ENCODE results near the gene PCDHGB4.

PCDHGB4 gene

GRCh38 chr5:141427783-141428426 lies 40.4 kb downstream of the PCDHGB4 start:
- TF ChIP-seq ESRRG (CRISPR knock-in tag; IDR thresholded peaks at IDR 0.05) (no peak), ZNF8 (CRISPR knock-in tag; IDR thresholded peaks at IDR 0.05) (no peak), ZC3H10 (CRISPR knock-in tag; IDR thresholded peaks at IDR 0.05) (no peak), POU6F1 (CRISPR knock-in tag; IDR thresholded peaks at IDR 0.05; ENCODE audit: borderline replicate concordance, low read depth) (no peak), SNAI2 (CRISPR knock-in tag; IDR thresholded peaks at IDR 0.05) (no peak), ZFP3 (CRISPR knock-in tag; IDR thresholded peaks at IDR 0.05) (no peak), ISL1 (CRISPR knock-in tag; IDR thresholded peaks at IDR 0.05) (no peak), TOX (CRISPR knock-in tag; IDR thresholded peaks at IDR 0.05; ENCODE audit: borderline replicate concordance) (no peak), ZNF565 (CRISPR knock-in tag; conservative IDR thresholded peaks at IDR 0.05; ENCODE audit: low read depth) (no peak), ARNTL (CRISPR knock-in tag; IDR thresholded peaks at IDR 0.05; ENCODE audit: borderline replicate concordance, low read depth) (no peak), CSDC2 (CRISPR knock-in tag; IDR thresholded peaks at IDR 0.05) (no peak), OSR1 (CRISPR knock-in tag; IDR thresholded peaks at IDR 0.05) (no peak), RARB (CRISPR knock-in tag; IDR thresholded peaks at IDR 0.05) (no peak), PATZ1 (CRISPR knock-in tag; IDR thresholded peaks at IDR 0.05; ENCODE audit: borderline replicate concordance) (no peak), GLIS3 (CRISPR knock-in tag; IDR thresholded peaks at IDR 0.05) (no peak), BACH2 (CRISPR knock-in tag; IDR thresholded peaks at IDR 0.05; ENCODE audit: borderline replicate concordance) (no peak)
- TF ChIP-seq, protein P1, sequence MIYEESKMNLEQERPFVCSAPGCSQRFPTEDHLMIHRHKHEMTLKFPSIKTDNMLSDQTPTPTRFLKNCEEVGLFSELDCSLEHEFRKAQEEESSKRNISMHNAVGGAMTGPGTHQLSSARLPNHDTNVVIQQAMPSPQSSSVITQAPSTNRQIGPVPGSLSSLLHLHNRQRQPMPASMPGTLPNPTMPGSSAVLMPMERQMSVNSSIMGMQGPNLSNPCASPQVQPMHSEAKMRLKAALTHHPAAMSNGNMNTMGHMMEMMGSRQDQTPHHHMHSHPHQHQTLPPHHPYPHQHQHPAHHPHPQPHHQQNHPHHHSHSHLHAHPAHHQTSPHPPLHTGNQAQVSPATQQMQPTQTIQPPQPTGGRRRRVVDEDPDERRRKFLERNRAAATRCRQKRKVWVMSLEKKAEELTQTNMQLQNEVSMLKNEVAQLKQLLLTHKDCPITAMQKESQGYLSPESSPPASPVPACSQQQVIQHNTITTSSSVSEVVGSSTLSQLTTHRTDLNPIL (CRISPR knock-in tag; IDR thresholded peaks at IDR 0.05; ENCODE audit: low read depth): no peak
- no peak for ATAC-seq

DNA sequence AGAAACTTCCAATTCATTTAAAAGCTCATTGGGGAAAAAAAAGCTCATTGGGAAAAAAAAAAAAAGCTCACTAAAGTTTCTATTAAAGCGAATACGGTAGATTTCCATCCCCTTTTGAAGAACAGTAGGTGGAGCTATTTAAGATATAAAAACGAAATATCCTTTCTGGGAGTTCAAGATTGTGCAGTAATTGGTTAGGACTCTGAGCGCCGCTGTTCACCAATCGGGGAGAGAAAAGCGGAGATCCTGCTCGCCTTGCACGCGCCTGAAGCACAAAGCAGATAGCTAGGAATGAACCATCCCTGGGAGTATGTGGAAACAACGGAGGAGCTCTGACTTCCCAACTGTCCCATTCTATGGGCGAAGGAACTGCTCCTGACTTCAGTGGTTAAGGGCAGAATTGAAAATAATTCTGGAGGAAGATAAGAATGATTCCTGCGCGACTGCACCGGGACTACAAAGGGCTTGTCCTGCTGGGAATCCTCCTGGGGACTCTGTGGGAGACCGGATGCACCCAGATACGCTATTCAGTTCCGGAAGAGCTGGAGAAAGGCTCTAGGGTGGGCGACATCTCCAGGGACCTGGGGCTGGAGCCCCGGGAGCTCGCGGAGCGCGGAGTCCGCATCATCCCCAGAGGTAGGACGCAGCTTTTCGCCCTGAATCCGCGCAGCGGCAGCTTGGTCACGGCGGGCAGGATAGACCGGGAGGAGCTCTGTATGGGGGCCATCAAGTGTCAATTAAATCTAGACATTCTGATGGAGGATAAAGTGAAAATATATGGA lies 43.0 kb downstream of the PCDHGB4 start, which contains the start of gene PCDHGA12:
Gene PCDHGA12, plus strand, starts transcription at position 176 of the 782 bp plus-strand sequence. Its CDS starts 253 bp downstream, at position 429.
- no peak for ATAC-seq
- TF ChIP-seq ZFP30 (CRISPR knock-in tag; IDR thresholded peaks at IDR 0.05): no peak
- no peak for TF ChIP-seq ESRRG (CRISPR knock-in tag; IDR thresholded peaks at IDR 0.05)
- TF ChIP-seq ZC3H10 (CRISPR knock-in tag; IDR thresholded peaks at IDR 0.05): no peak
- no peak for TF ChIP-seq PPARA (CRISPR knock-in tag; IDR thresholded peaks at IDR 0.05; ENCODE audit: borderline replicate concordance)
- no peak for TF ChIP-seq POU6F1 (CRISPR knock-in tag; IDR thresholded peaks at IDR 0.05; ENCODE audit: borderline replicate concordance, low read depth)
- no peak for TF ChIP-seq GLIS3 (CRISPR knock-in tag; IDR thresholded peaks at IDR 0.05)
- no peak for TF ChIP-seq CSRNP3 (CRISPR knock-in tag; IDR thresholded peaks at IDR 0.05)
- TF ChIP-seq SNAI2 (CRISPR knock-in tag; IDR thresholded peaks at IDR 0.05): no peak
- TF ChIP-seq, protein P1 (CRISPR knock-in tag; IDR thresholded peaks at IDR 0.05; ENCODE audit: low read depth): no peak
- no peak for TF ChIP-seq ZNF70 (CRISPR knock-in tag; IDR thresholded peaks at IDR 0.05)
- no peak for TF ChIP-seq OSR1 (CRISPR knock-in tag; IDR thresholded peaks at IDR 0.05)
- no peak for TF ChIP-seq ZNF565 (CRISPR knock-in tag; conservative IDR thresholded peaks at IDR 0.05; ENCODE audit: low read depth)

All from SK-N-SH treated with all-trans-retinoic acid at 6 μM for 48 hours (cell line).